H1 (cell line): Measurements from ENCODE around the gene CMIP. TPM values are rescaled to one million over a fixed set of nuclear protein-coding genes. Genes with fewer than 3 reads are reported as not detected.

Experiments
- CTCF ChIA-PET: fragments of 300-600 bp; sonication (Branson Sonifier 250); formaldehyde crosslinking; loops from one replicate; lab custom pipeline; 2021; ENCODE audit not compliant: partially characterized antibody; lab: Charles Lee
- POLR2A ChIA-PET: fragments of 300-600 bp; sonication (Branson Sonifier 250); formaldehyde crosslinking; loops from one replicate; lab custom pipeline; 2021; ENCODE audit warnings: inconsistent platforms; ENCODE audit not compliant: partially characterized antibody; lab: Charles Lee
- DNase-seq, 2 experiments: peaks; one replicate each; pipeline versions ENCODE4 v3.0.0 to v3.0.0-alpha.2; 2010 to 2022; ENCODE audit warnings: low spot score in 2 of 2, low read depth in 1 of 2, mixed read lengths in 1 of 2
- FAIRE-seq: peaks from 2 replicates; lab custom pipeline; 2011; peaks lifted over from hg19 to GRCh38; lab: Jason Lieb, UNC
- H2AFZ ChIP-seq: 2 replicates; pipeline ENCODE4 v1.8.1; 2012; ENCODE audit warnings: low read length, inconsistent platforms
- H2AK5ac ChIP-seq: 2 replicates; pipeline ENCODE4 v1.6.1; 2013; ENCODE audit warnings: low read depth, low read length
- H2BK120ac ChIP-seq: replicated peaks from 2 replicates; pipeline ENCODE3; 2013; ENCODE audit warnings: low read depth, low read length, inconsistent platforms
- H2BK12ac ChIP-seq: 2 replicates; pipeline ENCODE4 v1.6.1; 2013; ENCODE audit warnings: low read depth, low read length
- H2BK15ac ChIP-seq: 2 replicates; pipeline ENCODE4 v1.6.1; 2013; ENCODE audit warnings: low read length
- H2BK20ac ChIP-seq: 2 replicates; pipeline ENCODE4 v1.6.1; 2013; ENCODE audit warnings: low read length
- H2BK5ac ChIP-seq: 2 replicates; pipeline ENCODE4 v1.6.1; 2013; ENCODE audit warnings: low read depth, low read length
- H3K14ac ChIP-seq: 2 replicates; pipeline ENCODE4 v1.6.1; 2013; ENCODE audit warnings: inconsistent platforms; ENCODE audit not compliant: insufficient read length
- H3K18ac ChIP-seq: 2 replicates; pipeline ENCODE4 v1.6.1; 2013; ENCODE audit warnings: low read length; ENCODE audit errors: extremely low read depth
- H3K23ac ChIP-seq: 2 replicates; pipeline ENCODE4 v1.6.1; 2013; ENCODE audit warnings: inconsistent platforms; ENCODE audit not compliant: insufficient read length
- H3K23me2 ChIP-seq: 2 replicates; pipeline ENCODE4 v1.6.1; 2013; ENCODE audit warnings: low read depth, low read length
- H3K27ac ChIP-seq: 2 replicates; pipeline ENCODE4 v1.6.1; 2011; ENCODE audit warnings: low read depth, low read length, inconsistent platforms
- H3K27me3 ChIP-seq, 4 experiments: replicated peaks in 1 of 4; 1 replicate in 1 of 4; 2 replicates in 3 of 4; pipeline versions ENCODE4 v1.6.1 to v1.8.1; 2011 to 2013; ENCODE audit warnings: low read length in 3 of 4, mild to moderate bottlenecking in 3 of 4, inconsistent platforms in 2 of 4, mixed read lengths in 2 of 4, moderate library complexity in 1 of 4; ENCODE audit not compliant: control insufficient read depth in 3 of 4, insufficient read depth in 3 of 4; ENCODE audit errors: extremely low read depth in 1 of 4
- H3K36me3 ChIP-seq, 4 experiments: 2 replicates each; pipeline versions ENCODE4 v1.6.1 to v1.8.1; 2011 to 2013; ENCODE audit warnings: mild to moderate bottlenecking in 4 of 4, low read length in 3 of 4, moderate library complexity in 2 of 4, control low read depth in 1 of 4, inconsistent platforms in 1 of 4; ENCODE audit not compliant: insufficient read depth in 4 of 4, control insufficient read depth in 2 of 4
- H3K4ac ChIP-seq: replicated peaks from 2 replicates; pipeline ENCODE3; 2013; ENCODE audit warnings: low read length, low read depth, mixed read lengths, inconsistent platforms; ENCODE audit not compliant: insufficient read length
- H3K4me1 ChIP-seq, 4 experiments: replicated peaks in 1 of 4; 1 replicate in 1 of 4; 2 replicates in 3 of 4; pipeline versions ENCODE4 v1.6.1 to v1.8.1; 2011 to 2013; ENCODE audit warnings: low read length in 3 of 4, inconsistent platforms in 2 of 4, mixed read lengths in 1 of 4; ENCODE audit not compliant: insufficient read depth in 4 of 4, control insufficient read depth in 3 of 4
- H3K4me2 ChIP-seq, 2 experiments: 2 replicates each; pipeline versions ENCODE4 v1.6.1 to v1.8.1; 2011 to 2013; ENCODE audit warnings: low read depth in 2 of 2, low read length in 2 of 2, control low read depth in 1 of 2, inconsistent platforms in 1 of 2, mild to moderate bottlenecking in 1 of 2; ENCODE audit not compliant: insufficient read depth in 1 of 2
- H3K4me3 ChIP-seq, 4 experiments: fragments of 200-600, 300-600 bp in 1 of 4; sonication (generic), shearing (Covaris generic), sonication (Bioruptor Twin) in 1 of 4; 2 replicates each; pipeline versions ENCODE4 v1.5.1 to v1.8.1; 2011 to 2016; ENCODE audit warnings: low read length in 4 of 4, low read depth in 3 of 4, control low read depth in 2 of 4, inconsistent platforms in 2 of 4, mild to moderate bottlenecking in 2 of 4, mixed read lengths in 1 of 4, moderate library complexity in 1 of 4; ENCODE audit not compliant: insufficient read depth in 2 of 4; ENCODE audit errors: extremely low read depth in 1 of 4
- H3K56ac ChIP-seq: replicated peaks from 2 replicates; pipeline ENCODE3; 2013; ENCODE audit warnings: low read depth, mild to moderate bottlenecking, mixed read lengths, low read length, inconsistent platforms; ENCODE audit not compliant: insufficient read length
- H3K79me1 ChIP-seq: 2 replicates; pipeline ENCODE4 v1.6.1; 2013; ENCODE audit warnings: low read depth, low read length, control low read depth
- H3K79me2 ChIP-seq, 2 experiments: 2 replicates each; pipeline versions ENCODE4 v1.6.1 to v1.8.1; 2012 to 2013; ENCODE audit warnings: low read length in 2 of 2, mild to moderate bottlenecking in 2 of 2, inconsistent platforms in 1 of 2; ENCODE audit not compliant: insufficient read depth in 2 of 2, control insufficient read depth in 1 of 2
- H3K9ac ChIP-seq, 4 experiments: replicated peaks in 1 of 4; 1 replicate in 1 of 4; 2 replicates in 3 of 4; pipeline versions ENCODE4 v1.6.1 to v1.8.1; 2011 to 2013; ENCODE audit warnings: low read depth in 3 of 4, low read length in 3 of 4, control low read depth in 2 of 4, mild to moderate bottlenecking in 2 of 4, moderate library complexity in 2 of 4, inconsistent platforms in 1 of 4; ENCODE audit errors: extremely low read depth in 1 of 4
- H3K9me3 ChIP-seq, 2 experiments: 2 replicates each; pipeline versions ENCODE4 v1.6.1 to v1.8.1; 2012 to 2013; ENCODE audit warnings: mild to moderate bottlenecking in 2 of 2, moderate library complexity in 2 of 2, control low read depth in 1 of 2, inconsistent platforms in 1 of 2, low read depth in 1 of 2, low read length in 1 of 2, mixed read lengths in 1 of 2; ENCODE audit not compliant: insufficient read depth in 2 of 2
- H4K20me1 ChIP-seq, 2 experiments: replicated peaks in 1 of 2; 2 replicates each; pipeline versions ENCODE3 to v1.8.1; 2011 to 2013; ENCODE audit warnings: inconsistent platforms in 2 of 2, low read length in 2 of 2, mild to moderate bottlenecking in 1 of 2; ENCODE audit not compliant: insufficient read depth in 2 of 2, control insufficient read depth in 1 of 2
- H4K5ac ChIP-seq: 2 replicates; pipeline ENCODE4 v1.6.1; 2013; ENCODE audit warnings: low read length, low read depth, mixed read lengths, inconsistent platforms; ENCODE audit not compliant: insufficient read length
- H4K8ac ChIP-seq: 2 replicates; pipeline ENCODE4 v1.8.0; 2013; ENCODE audit warnings: mild to moderate bottlenecking, moderate library complexity, low read length, inconsistent platforms; ENCODE audit not compliant: insufficient read depth; ENCODE audit errors: extremely low read depth
- H4K91ac ChIP-seq: replicated peaks from 2 replicates; pipeline ENCODE3; 2013; ENCODE audit warnings: low read length, mixed read lengths, inconsistent platforms; ENCODE audit not compliant: insufficient read length
- ASH2L ChIP-seq: fragments of 200-600, 300-600 bp; sonication (generic); IDR thresholded peaks from one replicate; pipeline ENCODE4 v1.7.1; 2017; ENCODE audit warnings: low read length
- BRCA1 ChIP-seq: IDR thresholded peaks from 2 replicates; pipeline ENCODE4 v1.6.1; 2012; ENCODE audit warnings: low read depth, low read length, improper control_type of control experiment
- CHD2 ChIP-seq: IDR thresholded peaks from 2 replicates; pipeline ENCODE4 v1.6.1; 2012; ENCODE audit warnings: low read length, improper control_type of control experiment
- EGR1 ChIP-seq: IDR thresholded peaks from 2 replicates; pipeline ENCODE4 v1.6.1; 2011; ENCODE audit warnings: low read depth, low read length, borderline replicate concordance
- MAFK ChIP-seq: IDR thresholded peaks from 2 replicates; pipeline ENCODE4 v1.6.1; 2012; ENCODE audit warnings: low read depth, mild to moderate bottlenecking, improper control_type of control experiment, low read length
- POLR2A ChIP-seq, 2 experiments: IDR thresholded peaks; 1 replicate in 1 of 2; 2 replicates in 1 of 2; pipeline ENCODE4 v1.6.1; 2011; ENCODE audit warnings: low read depth in 2 of 2, low read length in 2 of 2, mild to moderate bottlenecking in 2 of 2; ENCODE audit errors: control extremely low read depth in 1 of 2
- RAD21 ChIP-seq, 2 experiments: IDR thresholded peaks in 1 of 2; conservative IDR thresholded peaks in 1 of 2; 2 replicates each; pipeline ENCODE4 v1.6.1; 2011; ENCODE audit warnings: low read depth in 2 of 2, low read length in 2 of 2, improper control_type of control experiment in 1 of 2, inconsistent platforms in 1 of 2, mild to moderate bottlenecking in 1 of 2, moderate library complexity in 1 of 2
- RBBP5 ChIP-seq: IDR thresholded peaks from 2 replicates; pipeline ENCODE4 v1.7.1; 2012; ENCODE audit warnings: low read depth, mild to moderate bottlenecking, inconsistent platforms, low read length, moderate library complexity, borderline replicate concordance
- SP1 ChIP-seq: IDR thresholded peaks from 2 replicates; pipeline ENCODE4 v1.6.1; 2011; ENCODE audit warnings: low read depth, low read length
- WGBS, 2 experiments: shearing (Covaris generic) in 1 of 2; methylation state at CpG; one replicate each; pipeline versions ENCODE4 v1.1.6 to v1.1.7; 2013 to 2015; ENCODE audit warnings: low lambda C conversion rate in 2 of 2, mixed read lengths in 2 of 2, inconsistent platforms in 1 of 2, low coverage in 1 of 2, missing lambda C conversion rate in 1 of 2; ENCODE audit not compliant: insufficient replicate concordance in 2 of 2, insufficient coverage in 1 of 2, insufficient read length in 1 of 2; ENCODE audit errors: extremely low coverage in 1 of 2, missing lambda C conversion rate in 1 of 2; 5-methylcytosine and 5-hydroxymethylcytosine counted together
- polyA plus RNA-seq, 7 experiments: library from polyadenylated mRNA; depleted of rRNA in 3 of 7; stranded (reverse) in 5 of 7; unstranded in 2 of 7; fragments of >200 nt in 5 of 7; fragments of 200-250 nt in 2 of 7; gene quantifications; 1 replicate in 5 of 7; 2 replicates in 1 of 7; 4 replicates in 1 of 7; pipeline versions ENCODE4 v1.2.1 to v1.2.3, GENCODE V29; 2011 to 2013; ENCODE audit warnings: missing spikeins in 2 of 7, mixed read lengths in 2 of 7
- total RNA-seq: library from RNA; stranded (reverse); fragmentation: NEBNext Ultra II Directional; extraction: Animal tissue kit (Norgen Biotek cat#: 25700); gene quantifications from 2 replicates; pipeline ENCODE4 v1.2.1, GENCODE V29; 2021
- TF ChIP-seq, protein P1 (sequence below), 3 experiments: IDR thresholded peaks; 1 replicate in 2 of 3; 2 replicates in 1 of 3; pipeline versions ENCODE4 v1.5.1 to v1.6.1; 2011; ENCODE audit warnings: low read length in 3 of 3, mild to moderate bottlenecking in 3 of 3, inconsistent platforms in 2 of 3, low read depth in 1 of 3, moderate library complexity in 1 of 3; ENCODE audit not compliant: insufficient read depth in 1 of 3; ENCODE audit errors: control extremely low read depth in 1 of 3
- TF ChIP-seq, protein P2 (sequence below): IDR thresholded peaks from 2 replicates; pipeline ENCODE4 v1.6.1; 2011; ENCODE audit warnings: low read depth, mild to moderate bottlenecking, low read length; ENCODE audit not compliant: insufficient read depth

CMIP gene
- total and polyA plus RNA-seq, 2 of the 8 experiments (the other 6 are each of a cell fraction or from before 2014, with no cell fraction given) = 7.9 to 53.2 TPM

DNA sequence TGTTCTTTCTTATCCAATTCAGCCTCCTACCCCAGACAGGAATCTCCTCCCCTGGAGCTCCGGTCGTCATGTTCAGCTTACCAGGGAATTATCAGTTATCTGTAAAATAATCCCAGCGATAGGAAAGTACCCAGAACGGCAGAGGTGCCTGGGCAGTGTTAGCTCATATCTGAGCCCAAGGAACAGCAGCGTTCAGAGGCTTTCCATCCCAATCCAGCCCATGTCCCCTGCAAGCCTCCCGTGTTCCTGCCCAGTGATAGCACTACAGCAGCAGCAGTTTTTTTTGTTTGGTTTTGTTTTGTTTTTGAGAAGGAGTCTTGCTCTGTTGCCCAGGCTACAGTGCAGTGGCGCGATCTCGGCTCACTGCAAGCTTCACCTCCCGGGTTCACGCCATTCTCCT lies 158.2 kb downstream of the CMIP start:
- Histone ChIP-seq H3K79me1 (peaks cover 14% of the 10 kb centered on the region; the same call in 1 of the 2 replicates), H2BK20ac (no peak overlapping the region), H3K23ac (no peak overlapping the region), H3K14ac (no peak overlapping the region), H2AFZ (no peak overlapping the region), H2BK12ac (no peak overlapping the region), H3K9me3 (no peaks in the 10 kb centered on the region), H3K36me3 (peaks cover 0 to 4% (median 2%) of the 10 kb centered on the region in 4 experiments; a peak in 2 of 8 replicates), H2BK15ac (no peak overlapping the region), H3K79me2 (peaks cover 0 to 39% of the 10 kb centered on the region in 2 experiments; a peak in 2 of 4 replicates), H2BK5ac (no peak overlapping the region), H4K5ac (no peak overlapping the region), H4K91ac (no peak overlapping the region), H3K4me1 (peaks cover 0 to 5% (median 4%) of the 10 kb centered on the region in 4 experiments; a peak in 3 of 7 replicates), H3K9ac (no peak overlapping the region), H3K27ac (no peak overlapping the region), H2BK120ac (no peak overlapping the region), H3K4me3 (no peak overlapping the region), H3K23me2 (no peaks in the 10 kb centered on the region), H4K20me1 (peaks cover 12 to 17% of the 10 kb centered on the region in 2 experiments), H3K56ac (no peak overlapping the region), H4K8ac (no peak overlapping the region), H3K27me3 (no peaks in the 10 kb centered on the region), H3K18ac (no peak overlapping the region), H3K4me2 (no peak overlapping the region), H2AK5ac (no peak overlapping the region), H3K4ac (no peak overlapping the region)
- ChIA-PET CTCF (interaction anchor here (0.7 to 2.0 kb wide), 6 partner anchors 9 to 341 kb away, joined by 3 to 6 read pairs (median 4); no protein-coding TSS in a partner anchor), POLR2A (interaction anchor here (1.4 kb wide), 1 partner anchor 15 kb away, joined by 4 read pairs; no protein-coding TSS in a partner anchor)
- 87% methylated on average over 11 of the region's 11 CpGs; no CpG with 5 or more reads in 1 of the 2 experiments for WGBS, 2 experiments
- DNase-seq = no peak
- no peak for FAIRE-seq
- no peak for TF ChIP-seq EGR1
- TF ChIP-seq BRCA1 = no peak
- no peak for TF ChIP-seq MAFK
- no peak for TF ChIP-seq SP1
- TF ChIP-seq RBBP5 = no peak
- no peak for TF ChIP-seq RAD21 (IDR thresholded peaks at IDR 0.05 in 1 of 2, conservative IDR thresholded peaks at IDR 0.05 in 1 of 2; ENCODE audit: low read depth in 2 of 2, low read length in 2 of 2)
- TF ChIP-seq, protein P1, sequence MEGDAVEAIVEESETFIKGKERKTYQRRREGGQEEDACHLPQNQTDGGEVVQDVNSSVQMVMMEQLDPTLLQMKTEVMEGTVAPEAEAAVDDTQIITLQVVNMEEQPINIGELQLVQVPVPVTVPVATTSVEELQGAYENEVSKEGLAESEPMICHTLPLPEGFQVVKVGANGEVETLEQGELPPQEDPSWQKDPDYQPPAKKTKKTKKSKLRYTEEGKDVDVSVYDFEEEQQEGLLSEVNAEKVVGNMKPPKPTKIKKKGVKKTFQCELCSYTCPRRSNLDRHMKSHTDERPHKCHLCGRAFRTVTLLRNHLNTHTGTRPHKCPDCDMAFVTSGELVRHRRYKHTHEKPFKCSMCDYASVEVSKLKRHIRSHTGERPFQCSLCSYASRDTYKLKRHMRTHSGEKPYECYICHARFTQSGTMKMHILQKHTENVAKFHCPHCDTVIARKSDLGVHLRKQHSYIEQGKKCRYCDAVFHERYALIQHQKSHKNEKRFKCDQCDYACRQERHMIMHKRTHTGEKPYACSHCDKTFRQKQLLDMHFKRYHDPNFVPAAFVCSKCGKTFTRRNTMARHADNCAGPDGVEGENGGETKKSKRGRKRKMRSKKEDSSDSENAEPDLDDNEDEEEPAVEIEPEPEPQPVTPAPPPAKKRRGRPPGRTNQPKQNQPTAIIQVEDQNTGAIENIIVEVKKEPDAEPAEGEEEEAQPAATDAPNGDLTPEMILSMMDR (IDR thresholded peaks at IDR 0.05; ENCODE audit: control extremely low read depth in 1 of 3, insufficient read depth in 1 of 3, low read depth in 1 of 3, low read length in 3 of 3) = no peak
- no peak for TF ChIP-seq CHD2
- TF ChIP-seq, protein P2, sequence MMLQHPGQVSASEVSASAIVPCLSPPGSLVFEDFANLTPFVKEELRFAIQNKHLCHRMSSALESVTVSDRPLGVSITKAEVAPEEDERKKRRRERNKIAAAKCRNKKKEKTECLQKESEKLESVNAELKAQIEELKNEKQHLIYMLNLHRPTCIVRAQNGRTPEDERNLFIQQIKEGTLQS = no peak
- TF ChIP-seq ASH2L = no peak
- TF ChIP-seq POLR2A (IDR thresholded peaks at IDR 0.05; ENCODE audit: control extremely low read depth in 1 of 2, low read depth in 2 of 2, low read length in 2 of 2) = no peak
